Measurements from ENCODE around the gene STPG3. TPM values are rescaled to one million over a fixed set of nuclear protein-coding genes. Genes with fewer than 3 reads are reported as not detected.

Gene STPG3
- total RNA-seq, 1 experiment from 2014 or later = not detected

GRCh38 chr9:137228968-137229896, 21.9 kb upstream of the STPG3 start:
- no peak overlapping the region for H3K27ac Mint-ChIP-seq (ENCODE audit: unreplicated experiment)
- peaks cover 19% of the 10 kb centered on the region for H3K4me1 Mint-ChIP-seq (ENCODE audit: low read depth, unreplicated experiment)
- H3K36me3 Mint-ChIP-seq (ENCODE audit: insufficient read depth, unreplicated experiment) = peaks cover 18% of the 10 kb centered on the region
- no TSS peak for BruUV-seq (replicated peaks)
- DNase-seq = no peak
- peaks cover under 1% of the 10 kb centered on the region for H3K27me3 Mint-ChIP-seq (ENCODE audit: unreplicated experiment)
- H3K4me3 Mint-ChIP-seq (ENCODE audit: low read depth, unreplicated experiment) = no peak overlapping the region
- no peaks in the 10 kb centered on the region for H3K9me3 Mint-ChIP-seq (ENCODE audit: low read depth, unreplicated experiment)
- CTCF ChIA-PET = interaction anchor here (0.6 kb wide), 1 partner anchor 38 kb away, joined by 3 read pairs; no protein-coding TSS in a partner anchor
- intact Hi-C loops (cut with micrococcal nuclease; ENCODE audit: unreplicated experiment) = loop anchor here (5.0 kb wide), 1 partner anchor 52 kb away; no protein-coding TSS in a partner anchor
- TF ChIP-seq CTCF (IDR thresholded peaks at IDR 0.05; ENCODE audit: unreplicated experiment) = no peak

- peaks cover 10% of the 10 kb centered on the region for H3K27me3 Mint-ChIP-seq (ENCODE audit: unreplicated experiment)
- no peak for TF ChIP-seq CTCF (IDR thresholded peaks at IDR 0.05; ENCODE audit: unreplicated experiment)
- intact Hi-C loops (cut with micrococcal nuclease; ENCODE audit: unreplicated experiment) = loop anchor here (5.0 kb wide), 1 partner anchor 53 kb away; no protein-coding TSS in a partner anchor
- CTCF ChIA-PET = interaction anchor here (0.6 kb wide), 1 partner anchor 163 kb away, joined by 3 read pairs; no protein-coding TSS in a partner anchor
- H3K4me1 Mint-ChIP-seq (ENCODE audit: low read depth, unreplicated experiment) = peaks cover 24% of the 10 kb centered on the region
- no peak for DNase-seq
- peaks cover 24% of the 10 kb centered on the region for H3K36me3 Mint-ChIP-seq (ENCODE audit: insufficient read depth, unreplicated experiment)
- BruUV-seq (replicated peaks) = no TSS peak
- H3K4me3 Mint-ChIP-seq (ENCODE audit: low read depth, unreplicated experiment) = no peak overlapping the region
- H3K9me3 Mint-ChIP-seq (ENCODE audit: low read depth, unreplicated experiment) = no peaks in the 10 kb centered on the region
- no peak overlapping the region for H3K27ac Mint-ChIP-seq (ENCODE audit: unreplicated experiment)
Observed at GRCh38 chr9:137229903-137230704, 21.0 kb upstream of the STPG3 start.

GRCh38 chr9:137230705-137231371, 20.2 kb upstream of the STPG3 start, which contains the start of gene SLC34A3:
Gene SLC34A3 (plus strand): TSS chr9:137230901. CDS start chr9:137231703, 802 bp downstream.
- H3K4me1 Mint-ChIP-seq (ENCODE audit: low read depth, unreplicated experiment) = peaks cover 27% of the 10 kb centered on the region
- H3K27ac Mint-ChIP-seq (ENCODE audit: unreplicated experiment) = no peak within 1 kb of the TSS

More at GRCh38 chr9:137230705-137231371, 20.2 kb upstream of the STPG3 start, which contains the start of gene SLC34A3:
- CTCF ChIA-PET = interaction anchor here (0.6 kb wide), 1 partner anchor 163 kb away, joined by 3 read pairs; no protein-coding TSS in a partner anchor
- Mint-ChIP-seq H3K27me3 (ENCODE audit: unreplicated experiment) (peaks cover 17% of the 10 kb centered on the region), H3K4me3 (ENCODE audit: low read depth, unreplicated experiment) (no peak within 1 kb of the TSS), H3K9me3 (ENCODE audit: low read depth, unreplicated experiment) (no peaks in the 10 kb centered on the region), H3K36me3 (ENCODE audit: insufficient read depth, unreplicated experiment) (peaks cover 29% of the 10 kb centered on the region)
- intact Hi-C loops (cut with micrococcal nuclease; ENCODE audit: unreplicated experiment) = no loop called here
- DNase-seq = no peak
- BruUV-seq (replicated peaks) = no TSS peak
- TF ChIP-seq CTCF (IDR thresholded peaks at IDR 0.05; ENCODE audit: unreplicated experiment) = no peak
